A549 (cell line): ENCODE measurements around the gene CTBP2. TPM values are rescaled to one million over a fixed set of nuclear protein-coding genes. Genes with fewer than 3 reads are reported as not detected.

Source experiments
- ATAC-seq, 2 experiments: fragments of 200-7000 bp in 1 of 2; fragments of >200 bp in 1 of 2; cut with Nextera tagmentation in 1 of 2; cut with Tn5 transposase in 1 of 2; 3 replicates each; pipeline versions ENCODE4 v1.8.0 to v1.9.1; 2018 to 2020; ENCODE audit warnings: mild to moderate bottlenecking in 1 of 2, moderate library complexity in 1 of 2
- CTCF ChIA-PET: fragments of 300-600 bp; sonication (Branson Sonifier 250); formaldehyde crosslinking; extraction: SDS; loops from one replicate; lab custom pipeline; 2021; ENCODE audit warnings: antibody characterized with exemption, inconsistent platforms; lab: Yijun Ruan, JAX
- POLR2A ChIA-PET: fragments of 350-600 bp; formaldehyde crosslinking; extraction: SDS; loops from one replicate; lab custom pipeline; 2021; ENCODE audit warnings: antibody characterized with exemption, inconsistent platforms; lab: Yijun Ruan, JAX
- DNase-seq, 2 experiments: peaks; one replicate each; pipeline versions ENCODE4 v3.0.0 to v3.0.0-alpha.2; 2011 to 2016; ENCODE audit warnings: low read depth in 1 of 2, low spot score in 1 of 2
- FAIRE-seq: peaks from 2 replicates; lab custom pipeline; 2011; peaks lifted over from hg19 to GRCh38; lab: Jason Lieb, UNC
- H3K27ac ChIP-seq, 2 experiments: fragments of >200 bp; sonication (Bioruptor Twin); formaldehyde crosslinking; 3 replicates each; pipeline ENCODE4 v1.5.1; 2016 to 2017
- H3K4me1 ChIP-seq: fragments of >200 bp; sonication (Bioruptor Twin); formaldehyde crosslinking; 3 replicates; pipeline ENCODE4 v1.6.1; 2016
- H3K4me2 ChIP-seq: fragments of >200 bp; sonication (Bioruptor Twin); formaldehyde crosslinking; 3 replicates; pipeline ENCODE4 v1.6.1; 2016
- H3K4me3 ChIP-seq: fragments of >200 bp; sonication (Bioruptor Twin); formaldehyde crosslinking; 3 replicates; pipeline ENCODE4 v1.5.1; 2016
- H3K9me3 ChIP-seq: fragments of >200 bp; sonication (Bioruptor Twin); formaldehyde crosslinking; 3 replicates; pipeline ENCODE4 v1.6.1; 2016
- CBX8 ChIP-seq: fragments of 200-600 bp; sonication (generic); IDR thresholded peaks from 2 replicates; pipeline ENCODE4 v1.6.1; 2016
- CEBPB ChIP-seq, 2 experiments: fragments of >200 bp in 1 of 2; sonication (Bioruptor Twin) in 1 of 2; formaldehyde crosslinking in 1 of 2; IDR thresholded peaks; 2 replicates each; pipeline ENCODE4 v1.6.1; 2012 to 2016
- EP300 ChIP-seq, 2 experiments: fragments of >200 bp; sonication (Bioruptor Twin); formaldehyde crosslinking; IDR thresholded peaks; 2 replicates in 1 of 2; 3 replicates in 1 of 2; pipeline ENCODE4 v1.6.1; 2016 to 2017
- FOXS1 ChIP-seq: fragments of 250-450 bp; sonication (Bioruptor Pico); IDR thresholded peaks from 2 replicates; pipeline ENCODE4 v1.5.0; 2020; ENCODE audit warnings: mild to moderate bottlenecking, moderate library complexity
- HOXB13 ChIP-seq: fragments of 250-450 bp; sonication (Bioruptor Pico); IDR thresholded peaks from 2 replicates; pipeline ENCODE4 v1.5.0; 2020; ENCODE audit warnings: low read depth, mild to moderate bottlenecking, moderate library complexity
- NFE2L2 ChIP-seq: fragments of 150-350 bp; conservative IDR thresholded peaks from 2 replicates; pipeline ENCODE4 v1.6.1; 2014; ENCODE audit warnings: low read length
- POLR2A ChIP-seq: IDR thresholded peaks from 2 replicates; pipeline ENCODE4 v1.6.1; 2012; ENCODE audit warnings: mild to moderate bottlenecking, low read length
- RAD21 ChIP-seq, 2 experiments: fragments of >200 bp in 1 of 2; sonication (Bioruptor Twin) in 1 of 2; formaldehyde crosslinking in 1 of 2; IDR thresholded peaks in 1 of 2; conservative IDR thresholded peaks in 1 of 2; 2 replicates in 1 of 2; 3 replicates in 1 of 2; pipeline ENCODE4 v1.6.1; 2012 to 2018; ENCODE audit warnings: inconsistent platforms in 1 of 2
- RFX5 ChIP-seq: fragments of 450-650 bp; IDR thresholded peaks from 2 replicates; pipeline ENCODE4 v1.7.1; 2014; ENCODE audit warnings: antibody characterized with exemption, mild to moderate bottlenecking, moderate library complexity
- RNF2 ChIP-seq: fragments of 200-600 bp; sonication (generic); IDR thresholded peaks from 2 replicates; pipeline ENCODE4 v1.6.1; 2016; ENCODE audit warnings: low read depth, mild to moderate bottlenecking, antibody characterized with exemption, moderate library complexity, borderline replicate concordance
- TP53 ChIP-seq: fragments of 250-450 bp; sonication (Bioruptor Pico); IDR thresholded peaks from 2 replicates; pipeline ENCODE4 v1.5.0; 2021; ENCODE audit warnings: mild to moderate bottlenecking, moderate library complexity
- ZC3H11A ChIP-seq: fragments of 450-650 bp; IDR thresholded peaks from 2 replicates; pipeline ENCODE4 v1.6.1; 2014; ENCODE audit warnings: antibody characterized with exemption, mild to moderate bottlenecking
- ZSCAN20 ChIP-seq: fragments of 250-450 bp; sonication (Bioruptor Pico); IDR thresholded peaks from 2 replicates; pipeline ENCODE4 v1.8.0; 2022; ENCODE audit warnings: mild to moderate bottlenecking, moderate library complexity
- WGBS: methylation state at CpG from one replicate; pipeline ENCODE4 v1.1.6; 2017; ENCODE audit errors: missing lambda C conversion rate; 5-methylcytosine and 5-hydroxymethylcytosine counted together
- polyA plus RNA-seq, 4 experiments: library from polyadenylated mRNA; depleted of rRNA in 3 of 4; stranded (reverse); fragments of >200 nt; fragmentation: RNase III in 1 of 4; extraction: RNeasy Plus Mini Kit Qiagen cat#74134 plus additional on column Dnase treatment in 1 of 4; gene quantifications; 2 replicates in 3 of 4; 3 replicates in 1 of 4; pipeline ENCODE4 v1.2.3, GENCODE V29; 2011 to 2017
- TF ChIP-seq, protein P1 (sequence below): fragments of 250-450 bp; sonication (Bioruptor Pico); IDR thresholded peaks from 2 replicates; pipeline ENCODE4 v1.5.0; 2021; ENCODE audit warnings: mild to moderate bottlenecking, moderate library complexity, borderline replicate concordance
- TF ChIP-seq, protein P2 (sequence below): fragments of 250-450 bp; sonication (Bioruptor Pico); IDR thresholded peaks from 2 replicates; pipeline ENCODE4 v1.5.0; 2020; ENCODE audit warnings: low read depth, mild to moderate bottlenecking, moderate library complexity
- TF ChIP-seq, protein P3 (sequence below): fragments of >200 bp; sonication (Bioruptor Twin); formaldehyde crosslinking; IDR thresholded peaks from 3 replicates; pipeline ENCODE4 v1.6.1; 2016
- TF ChIP-seq, protein P4 (sequence below): fragments of 450-650 bp; IDR thresholded peaks from 2 replicates; pipeline ENCODE4 v1.6.1; 2014; ENCODE audit warnings: antibody characterized with exemption
- TF ChIP-seq, protein P5 (sequence below): IDR thresholded peaks from 2 replicates; pipeline ENCODE4 v1.6.1; 2012; ENCODE audit warnings: low read depth, borderline replicate concordance
- TF ChIP-seq, protein P6 (sequence below): fragments of >200 bp; sonication (Bioruptor Twin); formaldehyde crosslinking; IDR thresholded peaks from 3 replicates; pipeline ENCODE4 v1.5.1; 2016
- TF ChIP-seq, protein P7 (sequence below): IDR thresholded peaks from 2 replicates; pipeline ENCODE4 v1.6.1; 2012
- TF ChIP-seq, protein P8 (sequence below): IDR thresholded peaks from 2 replicates; pipeline ENCODE4 v1.6.1; 2012

Gene CTBP2
- polyA plus RNA-seq, 2 of the 4 experiments (the other 2 are of a cell fraction) = 74.9 to 78.9 TPM

DNA sequence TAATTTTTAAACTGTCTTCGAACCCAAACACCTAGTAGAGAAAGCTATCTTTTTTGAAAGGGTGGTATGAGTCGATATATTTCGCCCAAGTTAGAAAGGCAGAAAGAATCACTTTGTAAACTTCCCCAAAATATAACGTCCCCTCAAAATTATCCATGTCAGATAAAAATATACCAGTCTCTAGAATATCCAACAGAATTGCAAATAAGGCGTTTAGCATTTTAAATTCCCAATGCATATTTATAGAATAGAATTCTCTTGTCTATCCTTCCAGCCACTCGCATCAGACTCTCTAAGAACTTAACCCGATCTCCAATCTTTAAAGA lies 2.1 kb downstream of the CTBP2 start:
- FAIRE-seq (no peak), DNase-seq (no peak), ATAC-seq (no peak)
- CTCF ChIA-PET = no interaction called here
- Histone ChIP-seq H3K27ac (peak overlapping the region; percentile 94 to 99), H3K4me3 (peak overlapping the region; percentile 92), H3K4me2 (peak overlapping the region; percentile 87), H3K4me1 (peaks cover 56% of the 10 kb centered on the region), H3K9me3 (no peaks in the 10 kb centered on the region)
- WGBS = 3% methylated on average over 7 of the region's 7 CpGs
- no peak for TF ChIP-seq FOXS1
- TF ChIP-seq, protein P1, sequence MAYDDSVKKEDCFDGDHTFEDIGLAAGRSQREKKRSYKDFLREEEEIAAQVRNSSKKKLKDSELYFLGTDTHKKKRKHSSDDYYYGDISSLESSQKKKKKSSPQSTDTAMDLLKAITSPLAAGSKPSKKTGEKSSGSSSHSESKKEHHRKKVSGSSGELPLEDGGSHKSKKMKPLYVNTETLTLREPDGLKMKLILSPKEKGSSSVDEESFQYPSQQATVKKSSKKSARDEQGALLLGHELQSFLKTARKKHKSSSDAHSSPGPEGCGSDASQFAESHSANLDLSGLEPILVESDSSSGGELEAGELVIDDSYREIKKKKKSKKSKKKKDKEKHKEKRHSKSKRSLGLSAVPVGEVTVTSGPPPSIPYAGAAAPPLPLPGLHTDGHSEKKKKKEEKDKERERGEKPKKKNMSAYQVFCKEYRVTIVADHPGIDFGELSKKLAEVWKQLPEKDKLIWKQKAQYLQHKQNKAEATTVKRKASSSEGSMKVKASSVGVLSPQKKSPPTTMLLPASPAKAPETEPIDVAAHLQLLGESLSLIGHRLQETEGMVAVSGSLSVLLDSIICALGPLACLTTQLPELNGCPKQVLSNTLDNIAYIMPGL = no peak
- TF ChIP-seq, protein P2, sequence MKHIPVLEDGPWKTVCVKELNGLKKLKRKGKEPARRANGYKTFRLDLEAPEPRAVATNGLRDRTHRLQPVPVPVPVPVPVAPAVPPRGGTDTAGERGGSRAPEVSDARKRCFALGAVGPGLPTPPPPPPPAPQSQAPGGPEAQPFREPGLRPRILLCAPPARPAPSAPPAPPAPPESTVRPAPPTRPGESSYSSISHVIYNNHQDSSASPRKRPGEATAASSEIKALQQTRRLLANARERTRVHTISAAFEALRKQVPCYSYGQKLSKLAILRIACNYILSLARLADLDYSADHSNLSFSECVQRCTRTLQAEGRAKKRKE = no peak
- POLR2A ChIA-PET = interaction anchor here (0.9 kb wide), 1 partner anchor 73 kb away, joined by 3 read pairs; no protein-coding TSS in a partner anchor

DNA sequence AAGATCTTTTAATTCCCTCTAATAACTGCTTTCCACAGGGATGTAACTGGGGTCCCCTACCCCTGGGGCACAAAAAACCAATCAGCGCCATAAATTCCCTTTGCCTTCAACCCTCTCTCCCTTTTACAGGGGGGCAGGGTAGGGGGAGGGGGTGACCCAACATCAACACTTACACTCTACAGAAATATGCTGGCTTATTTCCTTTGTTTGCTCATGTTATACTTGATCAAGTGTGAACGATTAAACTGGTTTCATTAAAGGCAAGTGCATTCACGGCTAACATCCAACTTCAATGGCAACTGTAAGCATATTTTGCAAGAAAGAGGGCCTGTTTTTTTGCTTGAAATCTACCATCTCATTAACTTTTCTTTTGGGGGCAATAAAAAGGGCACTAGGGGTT lies 2.9 kb downstream of the CTBP2 start:
- DNase-seq (no peak), FAIRE-seq (no peak), ATAC-seq (no peak)
- Histone ChIP-seq H3K4me1 (peaks cover 60% of the 10 kb centered on the region), H3K4me3 (peak overlapping the region; percentile 92), H3K27ac (peak overlapping the region; percentile 94 to 99; a peak in 5 of 6 replicates), H3K4me2 (peak overlapping the region; percentile 87), H3K9me3 (no peaks in the 10 kb centered on the region)
- TF ChIP-seq POLR2A = no peak
- no peak for TF ChIP-seq FOXS1
- TF ChIP-seq, protein P3, sequence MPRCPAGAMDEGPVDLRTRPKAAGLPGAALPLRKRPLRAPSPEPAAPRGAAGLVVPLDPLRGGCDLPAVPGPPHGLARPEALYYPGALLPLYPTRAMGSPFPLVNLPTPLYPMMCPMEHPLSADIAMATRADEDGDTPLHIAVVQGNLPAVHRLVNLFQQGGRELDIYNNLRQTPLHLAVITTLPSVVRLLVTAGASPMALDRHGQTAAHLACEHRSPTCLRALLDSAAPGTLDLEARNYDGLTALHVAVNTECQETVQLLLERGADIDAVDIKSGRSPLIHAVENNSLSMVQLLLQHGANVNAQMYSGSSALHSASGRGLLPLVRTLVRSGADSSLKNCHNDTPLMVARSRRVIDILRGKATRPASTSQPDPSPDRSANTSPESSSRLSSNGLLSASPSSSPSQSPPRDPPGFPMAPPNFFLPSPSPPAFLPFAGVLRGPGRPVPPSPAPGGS = no peak
- TF ChIP-seq, protein P4, sequence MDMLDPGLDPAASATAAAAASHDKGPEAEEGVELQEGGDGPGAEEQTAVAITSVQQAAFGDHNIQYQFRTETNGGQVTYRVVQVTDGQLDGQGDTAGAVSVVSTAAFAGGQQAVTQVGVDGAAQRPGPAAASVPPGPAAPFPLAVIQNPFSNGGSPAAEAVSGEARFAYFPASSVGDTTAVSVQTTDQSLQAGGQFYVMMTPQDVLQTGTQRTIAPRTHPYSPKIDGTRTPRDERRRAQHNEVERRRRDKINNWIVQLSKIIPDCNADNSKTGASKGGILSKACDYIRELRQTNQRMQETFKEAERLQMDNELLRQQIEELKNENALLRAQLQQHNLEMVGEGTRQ = no peak
- TF ChIP-seq CBX8 = no peak
- TF ChIP-seq HOXB13 = no peak
- TF ChIP-seq ZC3H11A = no peak
- CTCF ChIA-PET = interaction anchor here (0.6 kb wide), 1 partner anchor 473 kb away, joined by 3 read pairs; no protein-coding TSS in a partner anchor
- POLR2A ChIA-PET = interaction anchor here (0.6 kb wide), 2 partner anchors 19 to 1913 kb away, joined by 3 to 9 read pairs; no protein-coding TSS in a partner anchor
- 27% methylated on average over 3 of the region's 3 CpGs for WGBS

DNA sequence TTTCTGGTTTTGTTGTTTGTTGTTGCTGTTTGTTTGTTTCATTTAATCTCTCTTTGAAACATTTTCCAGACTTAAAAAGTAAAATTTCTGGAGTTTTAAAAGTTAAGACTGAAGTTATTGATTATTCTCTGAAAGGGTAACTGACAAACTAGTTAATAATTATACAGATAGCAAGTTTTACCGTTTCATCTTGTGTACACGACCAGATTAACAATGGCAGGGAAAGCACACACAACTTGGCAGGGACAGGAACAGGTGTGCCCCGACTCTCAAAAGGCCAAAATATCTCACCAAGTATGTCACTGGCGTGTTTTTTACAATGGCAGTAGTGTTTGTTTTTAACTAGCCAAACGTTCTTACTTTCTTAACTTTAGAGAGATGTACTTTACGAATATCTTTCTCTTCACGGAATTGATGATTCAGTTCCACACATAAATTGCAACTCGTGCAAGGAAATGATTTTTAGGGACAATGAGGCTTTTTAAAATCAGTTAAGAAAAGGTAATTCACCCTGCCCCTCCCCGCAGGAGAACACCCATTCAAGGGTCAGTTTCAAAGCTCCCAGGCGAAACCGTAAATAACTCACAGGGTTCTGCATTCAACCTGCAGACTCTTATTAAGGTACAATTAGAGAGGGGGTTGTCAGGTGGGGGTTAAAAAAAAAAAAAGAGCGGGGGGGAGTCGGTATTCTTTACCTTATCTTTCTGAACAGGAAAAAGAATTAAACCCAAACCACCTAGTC lies 3.5 kb downstream of the CTBP2 start:
- CTCF ChIA-PET = interaction anchor here (0.6 kb wide), 1 partner anchor 473 kb away, joined by 3 read pairs; no protein-coding TSS in a partner anchor
- DNase-seq (no peak), ATAC-seq (no peak)
- TF ChIP-seq TP53 (CRISPR knock-in tag) = no peak
- TF ChIP-seq EP300 (IDR thresholded peaks at IDR 0.05) = no peak
- TF ChIP-seq, protein P5, sequence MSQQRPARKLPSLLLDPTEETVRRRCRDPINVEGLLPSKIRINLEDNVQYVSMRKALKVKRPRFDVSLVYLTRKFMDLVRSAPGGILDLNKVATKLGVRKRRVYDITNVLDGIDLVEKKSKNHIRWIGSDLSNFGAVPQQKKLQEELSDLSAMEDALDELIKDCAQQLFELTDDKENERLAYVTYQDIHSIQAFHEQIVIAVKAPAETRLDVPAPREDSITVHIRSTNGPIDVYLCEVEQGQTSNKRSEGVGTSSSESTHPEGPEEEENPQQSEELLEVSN = no peak
- TF ChIP-seq, protein P6, sequence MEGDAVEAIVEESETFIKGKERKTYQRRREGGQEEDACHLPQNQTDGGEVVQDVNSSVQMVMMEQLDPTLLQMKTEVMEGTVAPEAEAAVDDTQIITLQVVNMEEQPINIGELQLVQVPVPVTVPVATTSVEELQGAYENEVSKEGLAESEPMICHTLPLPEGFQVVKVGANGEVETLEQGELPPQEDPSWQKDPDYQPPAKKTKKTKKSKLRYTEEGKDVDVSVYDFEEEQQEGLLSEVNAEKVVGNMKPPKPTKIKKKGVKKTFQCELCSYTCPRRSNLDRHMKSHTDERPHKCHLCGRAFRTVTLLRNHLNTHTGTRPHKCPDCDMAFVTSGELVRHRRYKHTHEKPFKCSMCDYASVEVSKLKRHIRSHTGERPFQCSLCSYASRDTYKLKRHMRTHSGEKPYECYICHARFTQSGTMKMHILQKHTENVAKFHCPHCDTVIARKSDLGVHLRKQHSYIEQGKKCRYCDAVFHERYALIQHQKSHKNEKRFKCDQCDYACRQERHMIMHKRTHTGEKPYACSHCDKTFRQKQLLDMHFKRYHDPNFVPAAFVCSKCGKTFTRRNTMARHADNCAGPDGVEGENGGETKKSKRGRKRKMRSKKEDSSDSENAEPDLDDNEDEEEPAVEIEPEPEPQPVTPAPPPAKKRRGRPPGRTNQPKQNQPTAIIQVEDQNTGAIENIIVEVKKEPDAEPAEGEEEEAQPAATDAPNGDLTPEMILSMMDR = no peak
- TF ChIP-seq ZSCAN20 = no peak
- no peak for TF ChIP-seq RFX5
- TF ChIP-seq, protein P7, sequence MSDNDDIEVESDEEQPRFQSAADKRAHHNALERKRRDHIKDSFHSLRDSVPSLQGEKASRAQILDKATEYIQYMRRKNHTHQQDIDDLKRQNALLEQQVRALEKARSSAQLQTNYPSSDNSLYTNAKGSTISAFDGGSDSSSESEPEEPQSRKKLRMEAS = no peak
- TF ChIP-seq CEBPB (IDR thresholded peaks at IDR 0.05) = no peak
- TF ChIP-seq, protein P1 = no peak
- TF ChIP-seq RNF2 = no peak
- TF ChIP-seq, protein P8, sequence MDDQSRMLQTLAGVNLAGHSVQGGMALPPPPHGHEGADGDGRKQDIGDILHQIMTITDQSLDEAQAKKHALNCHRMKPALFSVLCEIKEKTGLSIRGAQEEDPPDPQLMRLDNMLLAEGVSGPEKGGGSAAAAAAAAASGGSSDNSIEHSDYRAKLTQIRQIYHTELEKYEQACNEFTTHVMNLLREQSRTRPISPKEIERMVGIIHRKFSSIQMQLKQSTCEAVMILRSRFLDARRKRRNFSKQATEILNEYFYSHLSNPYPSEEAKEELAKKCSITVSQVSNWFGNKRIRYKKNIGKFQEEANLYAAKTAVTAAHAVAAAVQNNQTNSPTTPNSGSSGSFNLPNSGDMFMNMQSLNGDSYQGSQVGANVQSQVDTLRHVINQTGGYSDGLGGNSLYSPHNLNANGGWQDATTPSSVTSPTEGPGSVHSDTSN = no peak
- no peak for TF ChIP-seq RAD21 (conservative IDR thresholded peaks at IDR 0.05 in 1 of 2, IDR thresholded peaks at IDR 0.05 in 1 of 2)
- TF ChIP-seq NFE2L2 = no peak

More for the DNA sequence above, 3.5 kb downstream of the CTBP2 start:
- Histone ChIP-seq H3K4me3 (peak overlapping the region; percentile 92), H3K27ac (peak overlapping the region; percentile 94 to 99; a peak in 5 of 6 replicates), H3K9me3 (no peaks in the 10 kb centered on the region), H3K4me1 (peaks cover 54% of the 10 kb centered on the region), H3K4me2 (peak overlapping the region; percentile 87)
- POLR2A ChIA-PET = interaction anchor here (0.6 kb wide), 2 partner anchors 18 to 1914 kb away, joined by 3 to 9 read pairs; no protein-coding TSS in a partner anchor
- WGBS = 11% methylated on average over 13 of the region's 13 CpGs
- FAIRE-seq = no peak
